HCT116 (cell line): Measurements from ENCODE around the gene ZAP70. TPM values are rescaled to one million over a fixed set of nuclear protein-coding genes. Genes with fewer than 3 reads are reported as not detected.

Source experiments
- ATAC-seq: fragments of 200-7000 bp; cut with Tn5 transposase; 2 replicates; pipeline ENCODE4 v1.9.1; 2020; ENCODE audit warnings: mild to moderate bottlenecking, moderate library complexity
- BruUV-seq: library from RNA; stranded (reverse); fragments of 400-500 nt; replicated peaks from 2 replicates; lab custom pipeline; 2021; lab: Mats Ljungman, UMichigan
- CTCF ChIA-PET: fragments of 300-600 bp; sonication (Branson Sonifier 250); formaldehyde crosslinking; loops from one replicate; lab custom pipeline; 2021; ENCODE audit warnings: antibody characterized with exemption; lab: Charles Lee
- POLR2A ChIA-PET: fragments of 300-600, 350-600 bp; sonication (Branson Sonifier 250); formaldehyde crosslinking; loops from one replicate; lab custom pipeline; 2021; ENCODE audit warnings: antibody characterized with exemption; lab: Charles Lee
- RAD21 ChIA-PET, 2 experiments: fragments of 300-600 bp; sonication (Branson Sonifier 250); formaldehyde crosslinking; loops; one replicate each; lab custom pipeline; 2023; ENCODE audit warnings: low total read pairs in 2 of 2; ENCODE audit not compliant: uncharacterized antibody in 2 of 2, unreplicated experiment in 2 of 2, low non-redundant PET in 1 of 2; lab: Charles Lee
- DNase-seq: peaks from one replicate; pipeline ENCODE4 v3.0.0-alpha.2; 2010; ENCODE audit warnings: low read depth, low spot score
- H2AFZ ChIP-seq: fragments of 200-600 bp; shearing (Covaris generic), sonication (generic); 2 replicates; pipeline ENCODE4 v1.6.1; 2017; ENCODE audit warnings: low read depth, mixed run types, mixed read lengths, antibody characterized with exemption, low read length; ENCODE audit not compliant: poor library complexity, severe bottlenecking
- H3K27ac ChIP-seq: 2 replicates; pipeline ENCODE4 v1.5.1; 2012; ENCODE audit warnings: low read depth, low read length
- H3K27me3 ChIP-seq: fragments of 200-600 bp; sonication (generic); 2 replicates; pipeline ENCODE4 v1.6.1; 2016; ENCODE audit warnings: mixed run types, low read length, mixed read lengths; ENCODE audit not compliant: insufficient read depth
- H3K36me3 ChIP-seq, 2 experiments: fragments of 200-500 bp in 1 of 2; fragments of 200-600 bp in 1 of 2; sonication (Bioruptor generic) in 1 of 2; sonication (generic) in 1 of 2; 2 replicates each; pipeline versions ENCODE4 v1.5.1 to v1.6.1; 2014 to 2016; ENCODE audit warnings: low read length in 2 of 2, inconsistent platforms in 1 of 2, mixed read lengths in 1 of 2, mixed run types in 1 of 2; ENCODE audit not compliant: insufficient read depth in 2 of 2, control insufficient read depth in 1 of 2
- H3K4me1 ChIP-seq, 2 experiments: fragments of 200-600 bp in 1 of 2; sonication (generic) in 1 of 2; 2 replicates each; pipeline versions ENCODE4 v1.5.1 to v1.6.1; 2012 to 2017; ENCODE audit warnings: low read length in 2 of 2, inconsistent platforms in 1 of 2, mild to moderate bottlenecking in 1 of 2, mixed read lengths in 1 of 2, mixed run types in 1 of 2, moderate library complexity in 1 of 2; ENCODE audit not compliant: insufficient read depth in 2 of 2, control insufficient read depth in 1 of 2
- H3K4me2 ChIP-seq: fragments of 200-600 bp; sonication (generic); 2 replicates; pipeline ENCODE4 v1.6.1; 2017; ENCODE audit warnings: mixed run types, low read length, mixed read lengths
- H3K4me3 ChIP-seq, 2 experiments: fragments of 200-600 bp in 1 of 2; sonication (generic) in 1 of 2; replicated peaks in 1 of 2; 2 replicates each; pipeline ENCODE4 v1.5.1; 2011 to 2016; ENCODE audit warnings: low read length in 2 of 2, control low read depth in 1 of 2, low read depth in 1 of 2, mild to moderate bottlenecking in 1 of 2, mixed read lengths in 1 of 2, mixed run types in 1 of 2
- H3K79me2 ChIP-seq: fragments of 200-600 bp; sonication (generic); 2 replicates; pipeline ENCODE4 v1.6.1; 2017; ENCODE audit warnings: mild to moderate bottlenecking, mixed run types, low read length, moderate library complexity, mixed read lengths; ENCODE audit not compliant: insufficient read depth
- H3K9ac ChIP-seq: fragments of 200-600 bp; sonication (generic); 2 replicates; pipeline ENCODE4 v1.6.1; 2016; ENCODE audit warnings: low read length, mixed read lengths
- H3K9me2 ChIP-seq: fragments of 200-600 bp; sonication (generic), shearing (Covaris generic); 2 replicates; pipeline ENCODE4 v1.6.1; 2017; ENCODE audit warnings: mixed run types, mild to moderate bottlenecking, moderate library complexity; ENCODE audit not compliant: insufficient read depth
- H3K9me3 ChIP-seq, 2 experiments: fragments of 200-500 bp in 1 of 2; fragments of 200-600 bp in 1 of 2; sonication (Bioruptor generic) in 1 of 2; sonication (generic) in 1 of 2; 2 replicates each; pipeline ENCODE4 v1.6.1; 2014 to 2017; ENCODE audit warnings: low read length in 2 of 2, mixed read lengths in 2 of 2, inconsistent platforms in 1 of 2, low read depth in 1 of 2, mild to moderate bottlenecking in 1 of 2, mixed run types in 1 of 2, moderate library complexity in 1 of 2; ENCODE audit not compliant: control insufficient read depth in 1 of 2, insufficient read depth in 1 of 2
- H4K20me1 ChIP-seq: fragments of 200-600 bp; sonication (generic), shearing (Covaris generic); 2 replicates; pipeline ENCODE4 v1.6.1; 2017; ENCODE audit warnings: mixed run types, mild to moderate bottlenecking, moderate library complexity; ENCODE audit not compliant: insufficient read depth
- CBX3 ChIP-seq: IDR thresholded peaks from 2 replicates; pipeline ENCODE4 v1.6.1; 2012; ENCODE audit warnings: low read depth
- CEBPB ChIP-seq: IDR thresholded peaks from 2 replicates; pipeline ENCODE4 v1.6.1; 2012; ENCODE audit warnings: low read depth
- CTCF ChIP-seq, 3 experiments: fragments of 200-600 bp in 1 of 3; sonication (generic) in 1 of 3; IDR thresholded peaks in 2 of 3; conservative IDR thresholded peaks in 1 of 3; 2 replicates each; pipeline ENCODE4 v1.5.1; 2012 to 2017; ENCODE audit warnings: low read depth in 2 of 3, low read length in 2 of 3, antibody characterized with exemption in 1 of 3, borderline replicate concordance in 1 of 3, control low read depth in 1 of 3, mild to moderate bottlenecking in 1 of 3, mixed read lengths in 1 of 3, mixed run types in 1 of 3, moderate library complexity in 1 of 3; ENCODE audit not compliant: insufficient read depth in 1 of 3
- ELF1 ChIP-seq: IDR thresholded peaks from 2 replicates; pipeline ENCODE4 v1.6.1; 2012; ENCODE audit warnings: low read depth, borderline replicate concordance
- EZH2 ChIP-seq: fragments of 200-600 bp; sonication (generic); IDR thresholded peaks from 2 replicates; pipeline ENCODE4 v1.6.1; 2017; ENCODE audit warnings: antibody characterized with exemption, mixed run types
- EZH2phosphoT487 ChIP-seq: fragments of 200-600 bp; IDR thresholded peaks from 2 replicates; pipeline ENCODE4 v1.6.1; 2018; ENCODE audit warnings: antibody characterized with exemption, borderline replicate concordance
- FOSL1 ChIP-seq: IDR thresholded peaks from 2 replicates; pipeline ENCODE4 v1.6.1; 2012; ENCODE audit warnings: low read depth
- RAD21 ChIP-seq: IDR thresholded peaks from 2 replicates; pipeline ENCODE4 v1.6.1; 2012; ENCODE audit warnings: low read depth, mild to moderate bottlenecking
- SRF ChIP-seq: IDR thresholded peaks from 2 replicates; pipeline ENCODE4 v1.6.1; 2012; ENCODE audit warnings: low read depth
- TCF7L2 ChIP-seq: IDR thresholded peaks from 2 replicates; pipeline ENCODE4 v1.7.0; 2011; ENCODE audit warnings: borderline replicate concordance, inconsistent platforms; ENCODE audit not compliant: insufficient read depth, insufficient read length; ENCODE audit errors: extremely low read depth
- ZNF274 ChIP-seq: fragments of 200-500 bp; sonication (Bioruptor generic); IDR thresholded peaks from 2 replicates; pipeline ENCODE4 v1.6.1; 2014; ENCODE audit warnings: mild to moderate bottlenecking, low read depth, low read length, inconsistent platforms
- intact Hi-C: fragments of 100-400 bp; cut with micrococcal nuclease; formaldehyde crosslinking; loops from 2 replicates; pipeline ENCODE4 v1.10.0; 2022
- total RNA-seq: library from RNA; stranded (reverse); gene quantifications from one replicate; pipeline ENCODE4 v1.2.1, GENCODE V29; 2021; ENCODE audit not compliant: unreplicated experiment

ZAP70 gene
- total RNA-seq, 1 experiment from 2014 or later, result 0.91 TPM

- CTCF ChIA-PET, result interaction anchor here (0.8 kb wide), 1 partner anchor 146 kb away, joined by 3 read pairs; no protein-coding TSS in a partner anchor
- DNase-seq (no peak), ATAC-seq (no peak)
- Histone ChIP-seq H3K27ac (no peak overlapping the region), H4K20me1 (no peaks in the 10 kb centered on the region), H3K9ac (no peak overlapping the region), H2AFZ (no peak overlapping the region), H3K4me1 (peaks cover 0 to 4% of the 10 kb centered on the region in 2 experiments; a peak in 1 of 4 replicates), H3K9me2 (no peaks in the 10 kb centered on the region), H3K36me3 (no peaks in the 10 kb centered on the region), H3K27me3 (no peaks in the 10 kb centered on the region), H3K79me2 (no peaks in the 10 kb centered on the region), H3K4me2 (no peak overlapping the region), H3K9me3 (no peaks in the 10 kb centered on the region), H3K4me3 (no peak overlapping the region)
- intact Hi-C loops, result no loop called here
- BruUV-seq, result no TSS peak
- TF ChIP-seq CTCF (IDR thresholded peaks at IDR 0.05 in 2 of 3, conservative IDR thresholded peaks at IDR 0.05 in 1 of 3; ENCODE audit: borderline replicate concordance in 1 of 3, insufficient read depth in 1 of 3, low read depth in 2 of 3, low read length in 2 of 3) (no peak), CEBPB (no peak), CBX3 (no peak), EZH2phosphoT487 (no peak), RAD21 (no peak), ELF1 (no peak), ZNF274 (no peak), EZH2 (no peak), FOSL1 (no peak), TCF7L2 (no peak), SRF (no peak)
- POLR2A ChIA-PET, result no interaction called here
- RAD21 ChIA-PET, result no interaction called here
These were observed 22.8 kb downstream of the ZAP70 start for GRCh38 chr2:97736185-97736584.
